GM19193 (cell line): Measurements from ENCODE around the gene OR6B2.

Source experiments
- POLR2A ChIP-seq: IDR thresholded peaks from 4 replicates; pipeline ENCODE4 v1.6.1; 2011; ENCODE audit not compliant: insufficient read depth, insufficient read length; ENCODE audit errors: extremely low read depth

Gene OR6B2

DNA sequence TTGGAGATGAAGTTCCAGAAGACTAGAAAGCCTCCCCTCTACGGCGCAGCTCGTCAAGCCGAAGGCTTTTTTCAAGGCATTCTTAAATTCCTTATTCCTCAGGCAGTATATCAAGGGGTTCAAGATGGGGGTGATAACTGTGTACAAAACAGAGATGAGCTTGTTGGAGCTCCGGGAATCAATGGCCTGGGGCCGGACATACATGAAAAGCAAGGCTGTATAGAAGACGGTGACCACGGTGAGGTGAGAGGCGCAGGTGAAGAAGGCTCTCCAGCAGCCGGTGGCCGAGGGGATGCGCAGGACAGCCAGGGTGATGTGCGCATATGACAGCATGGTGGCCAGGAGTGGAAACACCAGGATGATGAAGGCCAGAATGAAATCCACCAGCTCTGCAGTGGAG lies 14.9 kb upstream of the OR6B2 start:
- no peak for TF ChIP-seq POLR2A

DNA sequence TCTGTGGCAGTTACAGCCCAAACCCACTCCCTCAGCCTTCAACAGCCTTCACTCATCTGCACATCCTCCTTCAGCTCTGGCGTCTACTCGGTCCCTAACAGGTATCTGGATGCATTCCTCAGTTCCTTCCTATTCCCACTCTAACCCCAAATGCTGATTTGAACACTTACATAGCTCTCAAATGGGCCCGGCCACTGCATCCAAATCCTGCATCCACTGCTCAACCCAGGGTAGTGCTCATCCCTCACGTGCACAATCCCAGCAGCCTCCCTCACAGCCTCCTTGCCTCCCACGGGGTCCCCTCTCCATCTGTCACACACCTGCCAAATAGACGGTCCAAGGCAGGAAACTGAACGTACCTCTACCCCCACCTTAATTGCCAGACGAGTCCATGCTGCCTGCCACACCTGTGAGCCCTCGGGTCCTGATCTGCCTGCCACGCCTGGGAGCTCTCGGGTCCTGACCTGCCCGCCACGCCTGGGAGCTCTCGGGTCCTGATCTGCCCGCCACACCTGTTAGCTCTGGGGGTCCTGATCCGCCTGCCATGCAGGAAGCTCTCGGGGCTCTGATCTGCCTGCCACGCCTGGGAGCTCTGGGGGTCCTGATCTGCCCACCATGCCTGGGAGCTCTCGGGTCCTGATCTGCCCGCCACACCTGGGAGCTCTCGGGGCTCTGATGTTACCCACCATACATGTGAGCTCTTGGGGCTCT lies 13.2 kb upstream of the OR6B2 start:
- TF ChIP-seq POLR2A: no peak

DNA sequence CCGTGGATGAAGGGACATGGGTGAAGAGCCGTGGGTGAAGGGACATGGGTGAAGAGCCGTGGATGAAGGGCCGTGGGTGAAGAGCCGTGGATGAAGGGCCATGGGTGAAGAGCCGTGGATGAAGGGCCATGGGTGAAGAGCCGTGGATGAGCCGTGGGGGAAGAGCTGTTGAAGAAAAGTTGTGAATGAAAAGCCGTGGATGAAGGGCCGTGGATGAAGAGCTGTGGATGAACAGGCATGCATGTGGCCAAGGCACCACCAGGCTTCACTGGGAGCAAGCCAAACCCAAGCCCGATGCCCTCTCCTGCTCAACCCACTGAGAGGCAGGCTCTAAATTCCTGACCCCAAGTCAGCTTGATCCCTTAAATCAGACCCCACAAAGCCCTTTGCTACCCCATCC lies 12.5 kb upstream of the OR6B2 start:
- TF ChIP-seq POLR2A: no peak

DNA sequence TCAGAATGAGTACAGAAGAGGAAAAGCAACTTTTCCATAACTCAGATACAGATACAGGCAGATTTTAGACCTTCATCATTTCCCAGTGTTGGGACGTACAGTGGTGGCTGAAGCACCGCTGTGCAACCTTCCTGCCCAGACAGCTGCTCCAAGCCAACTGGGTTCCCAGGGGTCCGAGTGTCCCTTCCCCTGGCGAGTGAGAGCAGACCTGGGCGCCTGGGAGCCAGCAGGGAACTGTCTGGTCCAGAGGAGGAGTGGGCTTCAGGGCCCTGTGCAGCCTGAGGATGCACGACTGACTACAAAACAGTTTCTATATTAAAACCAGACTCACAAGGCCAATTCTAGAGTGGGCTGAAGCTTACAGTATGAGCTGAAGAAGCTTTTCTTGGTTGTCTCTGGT lies 11.1 kb upstream of the OR6B2 start:
- no peak for TF ChIP-seq POLR2A

DNA sequence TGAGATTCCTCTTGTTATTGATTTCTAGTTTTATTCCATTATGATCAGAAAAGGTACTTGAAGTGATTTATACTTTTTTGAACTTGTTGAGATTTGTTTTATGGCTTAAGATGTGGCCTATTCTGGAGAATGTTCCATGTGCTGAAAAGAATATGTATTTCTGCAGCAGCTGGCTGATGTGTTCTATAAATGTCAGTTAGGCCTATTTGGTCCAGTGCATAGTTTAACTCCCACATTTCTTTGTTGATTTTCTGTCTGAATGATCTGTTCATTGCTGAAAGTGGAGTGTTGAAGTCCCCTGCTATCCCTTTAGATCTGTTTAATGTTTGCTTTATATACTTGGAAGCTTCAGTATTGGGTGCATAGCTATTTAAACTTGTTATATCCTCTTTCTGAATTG lies 7.1 kb upstream of the OR6B2 start:
- TF ChIP-seq POLR2A: no peak

DNA sequence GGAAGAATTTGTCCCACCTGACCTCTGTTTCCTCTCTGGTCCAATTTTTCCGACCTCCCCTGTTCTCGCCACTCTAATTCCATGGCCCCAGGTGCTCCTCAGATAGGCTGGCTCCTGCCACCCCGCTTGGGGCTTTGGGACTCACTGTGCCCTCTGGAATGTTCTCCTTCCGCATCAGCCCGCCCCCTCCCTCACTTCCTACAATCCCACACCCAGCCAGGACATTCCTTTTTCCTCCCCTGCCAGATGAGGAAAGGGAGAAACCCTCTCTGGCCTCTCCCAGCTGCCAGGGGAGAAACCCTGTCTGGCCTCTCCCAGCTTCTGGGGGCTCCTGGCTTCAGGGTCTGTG lies 3.1 kb upstream of the OR6B2 start:
- TF ChIP-seq POLR2A: no peak

DNA sequence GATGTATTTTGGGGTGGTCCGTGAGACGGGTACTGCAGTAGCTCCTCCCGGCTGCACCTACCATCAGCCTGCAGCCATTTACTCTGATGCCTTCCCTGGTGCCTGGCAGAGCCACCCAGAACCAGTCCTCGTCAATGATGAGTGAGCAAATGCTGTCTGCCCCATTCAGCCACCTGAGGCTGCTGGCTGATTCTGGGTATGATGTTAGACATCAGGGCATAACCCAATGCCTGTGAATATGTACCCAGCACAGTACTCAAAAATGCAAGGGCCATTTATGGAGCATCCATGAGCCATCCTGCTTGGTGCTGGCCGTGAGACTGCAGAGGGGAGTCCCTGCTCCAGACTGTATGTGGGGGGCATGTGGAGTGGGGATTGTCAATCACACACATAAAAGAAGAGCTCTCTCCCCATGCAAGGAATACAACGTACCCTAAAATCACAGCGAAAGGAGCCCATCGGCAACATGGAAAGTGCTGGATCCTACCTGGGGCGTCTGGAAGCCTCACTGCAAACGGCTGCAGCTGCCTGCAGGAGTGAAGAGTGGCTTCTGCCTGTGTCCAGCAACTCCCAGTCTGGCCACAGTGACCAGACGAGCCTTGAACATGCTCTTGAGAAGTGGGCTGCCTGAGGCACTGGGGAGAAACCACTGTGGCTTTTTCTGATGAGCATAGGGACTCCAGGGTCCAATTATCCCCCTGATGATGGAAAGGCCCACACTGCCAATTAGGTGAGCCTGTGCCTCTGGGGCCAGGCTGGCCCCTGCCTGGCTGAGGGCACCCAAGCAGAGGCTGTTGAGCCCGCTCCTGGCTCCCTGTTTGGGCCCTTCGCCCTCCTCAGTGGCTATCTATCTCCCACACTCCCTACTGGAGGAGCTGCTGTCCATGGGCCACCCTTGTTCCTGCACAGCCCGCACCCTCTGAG lies 2.4 kb upstream of the OR6B2 start:
- no peak for TF ChIP-seq POLR2A

DNA sequence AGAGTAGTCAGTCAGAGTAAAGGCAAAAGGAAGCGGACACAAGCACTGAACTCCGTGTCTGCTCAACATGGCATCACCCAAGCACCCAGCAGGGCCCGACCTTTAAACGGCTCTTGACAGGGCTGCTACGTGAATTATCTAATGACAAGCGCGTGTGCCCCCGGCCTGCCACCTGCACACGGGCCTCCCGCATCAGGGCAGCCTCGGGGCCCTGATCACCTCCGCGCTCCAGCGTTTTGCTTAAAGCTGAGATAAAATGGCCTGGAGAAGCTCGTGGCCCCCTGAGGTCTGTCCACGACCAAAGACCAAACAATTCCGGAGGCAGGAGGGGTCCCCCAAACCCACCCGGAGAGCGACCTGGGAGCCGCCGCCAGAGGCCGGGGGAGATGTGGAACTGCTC lies 5.5 kb downstream of the OR6B2 start:
- TF ChIP-seq POLR2A: no peak

DNA sequence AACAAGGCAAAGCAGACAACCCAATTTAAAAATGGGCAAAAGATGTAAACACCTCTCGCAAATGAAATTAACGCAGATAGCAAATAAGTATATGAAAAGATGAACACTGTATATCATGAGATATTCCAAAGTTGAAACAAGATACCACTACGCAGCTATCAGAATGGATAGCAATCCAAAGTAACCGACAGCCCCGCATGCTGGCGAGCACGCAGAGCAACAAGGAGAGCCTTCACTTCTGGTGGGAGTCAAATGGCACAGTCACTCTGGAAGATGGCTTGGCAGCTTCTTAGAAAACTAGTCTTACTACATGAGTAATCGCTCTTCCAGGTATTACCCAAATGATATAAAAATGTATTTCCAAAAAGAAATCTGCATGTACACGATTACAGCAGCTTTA lies 6.4 kb downstream of the OR6B2 start:
- no peak for TF ChIP-seq POLR2A

DNA sequence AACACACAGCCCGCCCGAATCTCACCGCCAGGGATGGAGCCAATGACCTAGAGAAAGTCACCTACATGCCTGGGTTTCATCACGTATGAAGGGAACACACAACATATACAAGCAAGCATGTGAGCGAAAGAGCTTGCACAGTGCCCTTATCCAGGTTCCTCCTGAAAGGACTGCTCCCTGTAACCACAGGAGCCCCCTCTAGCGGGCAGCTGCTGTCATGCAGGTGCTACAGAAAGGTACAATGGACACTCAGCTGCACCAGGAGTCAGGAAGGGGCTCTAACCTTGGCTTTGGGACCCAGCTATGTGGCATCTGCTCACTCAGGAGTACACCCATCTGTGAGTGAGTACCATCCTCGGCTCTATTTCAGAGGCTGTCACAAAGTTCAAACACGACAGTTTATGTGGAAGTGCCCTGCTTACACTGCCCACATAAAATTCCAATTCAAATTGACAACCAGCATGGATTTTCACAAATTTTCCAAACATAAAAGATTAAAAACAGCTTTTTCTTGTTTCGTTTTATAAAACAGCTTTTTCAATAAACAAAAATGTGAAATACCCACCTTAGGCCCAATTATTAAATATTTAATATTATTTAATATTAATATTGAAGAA lies 8.6 kb downstream of the OR6B2 start:
- TF ChIP-seq POLR2A: no peak

DNA sequence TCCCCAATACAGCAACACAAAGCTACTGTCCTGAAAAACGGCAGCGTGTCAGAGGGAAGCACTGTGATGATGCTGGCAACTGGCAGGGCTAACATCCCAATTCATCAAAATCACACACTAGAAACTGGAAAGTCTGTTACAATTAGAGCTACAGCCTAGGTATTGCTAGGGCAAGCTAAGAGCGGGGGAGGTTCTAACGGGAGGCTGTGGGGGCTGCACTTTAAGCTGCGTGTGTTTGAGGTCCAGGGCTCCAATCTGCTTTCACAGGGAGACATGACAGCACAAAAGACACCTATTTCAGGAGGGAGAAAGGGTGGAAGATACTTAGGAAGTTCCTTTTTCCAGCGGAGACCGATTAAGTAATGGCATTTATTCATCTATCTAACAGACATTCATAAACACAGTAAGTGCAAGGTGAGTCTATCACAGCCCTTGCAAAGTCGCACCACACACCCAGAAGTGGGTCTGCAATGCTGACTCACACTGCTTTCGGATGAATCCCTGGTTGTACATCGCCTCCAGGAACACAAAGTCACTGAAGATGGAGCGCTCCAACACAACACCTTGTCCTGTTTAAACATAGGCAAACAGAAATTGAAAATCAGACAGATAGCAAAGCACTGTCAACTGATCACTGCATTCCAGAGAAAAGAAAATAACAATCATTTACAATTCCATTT lies 12.0 kb downstream of the OR6B2 start:
- TF ChIP-seq POLR2A: no peak

DNA sequence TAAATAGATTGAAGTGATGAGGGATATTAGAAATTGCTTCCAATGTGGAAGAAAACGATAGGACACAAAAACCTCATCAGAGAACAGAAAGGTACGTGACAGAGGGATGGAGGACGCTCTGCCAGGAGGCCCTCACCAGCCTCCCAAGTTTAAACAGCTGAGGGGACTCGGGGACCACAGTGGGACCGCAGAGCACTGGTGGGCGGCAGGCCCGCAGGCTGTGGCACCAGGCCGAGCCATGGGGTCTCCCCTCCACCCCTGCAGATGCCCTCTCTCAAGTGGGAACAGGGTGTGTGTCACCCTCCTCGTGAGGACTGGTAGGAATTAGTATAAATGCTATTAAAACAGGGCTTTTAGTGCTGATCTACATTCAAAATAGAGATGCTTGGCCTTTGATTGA lies 15.9 kb downstream of the OR6B2 start:
- no peak for TF ChIP-seq POLR2A

DNA sequence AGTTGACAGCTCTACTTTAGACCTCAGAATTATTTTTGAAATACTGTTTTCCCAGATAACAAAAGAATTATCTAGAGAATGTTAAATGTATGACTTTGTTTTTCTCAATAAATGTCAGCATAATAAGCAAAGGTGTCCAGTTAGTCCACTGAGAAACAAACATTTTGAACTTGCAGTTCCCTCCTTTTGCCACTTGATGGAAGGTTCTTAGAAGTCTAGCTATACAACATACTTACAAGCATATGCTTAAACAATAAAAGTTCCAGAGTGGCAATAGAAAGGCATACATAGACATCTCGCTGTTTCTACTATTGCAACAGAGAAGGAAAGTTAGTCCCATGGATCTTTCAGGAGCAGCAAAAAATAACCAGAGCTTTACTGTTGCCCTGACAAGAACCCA lies 16.9 kb downstream of the OR6B2 start:
- no peak for TF ChIP-seq POLR2A

DNA sequence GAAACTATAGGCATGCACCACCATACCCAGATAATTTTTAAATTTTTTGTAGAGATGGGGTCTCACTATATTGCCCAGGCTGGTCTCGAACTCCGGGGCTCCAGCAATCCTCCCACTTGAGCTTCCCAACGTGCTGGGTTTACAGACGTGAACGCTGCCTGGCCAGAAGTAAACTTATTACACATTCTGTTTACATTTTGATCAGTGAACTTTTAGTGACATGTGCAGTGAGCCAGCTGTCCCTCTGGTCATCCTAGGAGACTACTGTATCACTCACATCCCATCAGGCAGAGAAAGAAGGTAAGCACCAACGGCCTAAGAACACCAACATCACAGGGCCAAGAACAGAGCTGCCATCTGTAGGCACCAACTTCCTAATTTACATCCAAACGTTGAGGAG lies 27.2 kb downstream of the OR6B2 start:
- TF ChIP-seq POLR2A: no peak

DNA sequence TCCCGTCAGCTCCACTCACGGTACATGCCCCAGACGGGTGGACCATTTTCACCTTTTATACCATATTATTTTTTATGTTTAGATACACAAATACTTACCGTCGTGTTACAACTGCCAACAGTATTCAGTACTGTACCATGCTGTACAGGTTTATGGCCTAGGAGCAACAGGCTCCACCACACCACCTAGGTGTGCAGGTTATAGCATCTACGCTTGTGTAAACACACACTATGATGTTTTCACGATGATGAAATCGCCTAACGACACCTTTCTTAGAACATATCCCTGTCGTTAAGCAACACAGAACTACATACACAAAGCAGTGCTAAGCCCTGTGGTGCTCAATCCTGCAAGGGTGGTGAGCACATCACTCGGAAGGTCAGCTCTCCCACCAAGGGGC lies 29.6 kb downstream of the OR6B2 start:
- TF ChIP-seq POLR2A: no peak
